Retinal pigment epithelial cell (primary cell): ENCODE measurements around the gene ZDHHC6.

Experiments used
- DNase-seq: peaks from one replicate; pipeline ENCODE4 v3.0.0-alpha.2; 2010; ENCODE audit warnings: low read depth
- H3K4me3 ChIP-seq: 2 replicates; pipeline ENCODE4 v1.5.1; 2011; ENCODE audit warnings: mild to moderate bottlenecking, low read length, control low read depth, moderate library complexity
- CTCF ChIP-seq: conservative IDR thresholded peaks from 2 replicates; pipeline ENCODE4 v1.5.1; 2011; ENCODE audit warnings: low read depth, low read length, control low read depth, inconsistent platforms

The ZDHHC6 gene

GRCh38 chr10:112446855-112447619, at the start of gene ZDHHC6, which contains the start of gene VTI1A:
TSS of gene ZDHHC6 (minus strand) at chr10:112446914. CDS start at chr10:112445436, 1,478 bp downstream.
TSS of gene VTI1A (plus strand) at chr10:112447215. CDS start at chr10:112447374, 159 bp downstream.
- H3K4me3 ChIP-seq: peak within 1 kb of the TSS; percentile 96
- TF ChIP-seq CTCF: peak; percentile 27
- DNase-seq: peak; percentile 40

- H3K4me3 ChIP-seq: no peak overlapping the region
- no peak for TF ChIP-seq CTCF
- no peak for DNase-seq
Measured at GRCh38 chr10:112492736-112493135, 46.0 kb upstream of the ZDHHC6 start.

GRCh38 chr10:112491144-112491543, 44.4 kb upstream of the ZDHHC6 start:
- TF ChIP-seq CTCF: no peak
- H3K4me3 ChIP-seq: no peak overlapping the region
- no peak for DNase-seq

- no peak overlapping the region for H3K4me3 ChIP-seq
- TF ChIP-seq CTCF: no peak
- no peak for DNase-seq
Measured at GRCh38 chr10:112490545-112490944, 43.8 kb upstream of the ZDHHC6 start.

GRCh38 chr10:112487964-112488363, 41.2 kb upstream of the ZDHHC6 start:
- no peak overlapping the region for H3K4me3 ChIP-seq
- no peak for TF ChIP-seq CTCF
- no peak for DNase-seq

GRCh38 chr10:112484399-112484798, 37.7 kb upstream of the ZDHHC6 start:
- DNase-seq: no peak
- no peak for TF ChIP-seq CTCF
- H3K4me3 ChIP-seq: no peak overlapping the region

GRCh38 chr10:112481602-112482001, 34.9 kb upstream of the ZDHHC6 start:
- DNase-seq: no peak
- TF ChIP-seq CTCF: no peak
- no peak overlapping the region for H3K4me3 ChIP-seq
